RKO (cell line): ENCODE measurements around the gene SLC7A10.
"Not testable (repeated sequence)": the region's sequence is repeated elsewhere in the genome, so short reads cannot be mapped to it uniquely, and the experiment has no call there.

Experiments used
- DNase-seq: peaks from one replicate; pipeline ENCODE4 v3.0.0-alpha.2; 2016; ENCODE audit warnings: low spot score

The SLC7A10 gene

GRCh38 chr19:33175886-33176669 lies 49.6 kb downstream of the SLC7A10 start:
- DNase-seq, result peak; percentile 67

DNA sequence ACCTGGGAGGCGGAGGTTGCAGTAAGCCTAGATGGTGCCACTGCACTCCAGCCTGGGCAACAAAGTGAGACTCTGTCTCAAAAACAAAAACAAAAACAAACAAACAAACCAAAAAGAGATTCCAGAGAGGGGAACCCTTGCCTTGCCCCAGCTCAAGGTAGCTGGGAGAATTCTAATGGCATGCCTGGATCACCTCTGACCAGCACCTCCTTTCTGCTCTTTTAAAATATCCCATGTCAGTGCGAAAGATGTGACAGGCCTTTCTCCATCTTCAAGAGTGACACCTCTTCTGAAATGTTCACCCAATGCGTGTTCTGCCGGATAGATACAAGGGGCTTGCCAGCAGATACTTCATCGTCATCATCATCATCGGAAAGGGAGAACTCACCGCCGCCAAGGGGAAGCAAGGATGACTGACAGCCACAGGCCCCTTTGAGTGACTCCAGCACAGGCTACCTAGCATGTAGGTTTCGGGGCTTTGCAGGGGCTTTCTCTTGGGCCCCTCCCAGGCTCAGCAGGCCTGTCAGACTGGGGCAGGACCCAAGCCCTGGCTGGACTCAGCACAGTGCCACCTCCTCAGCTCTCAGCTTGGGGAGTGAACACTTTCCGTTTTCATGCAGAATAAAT lies 50.4 kb downstream of the SLC7A10 start:
- DNase-seq, result no peak

DNA sequence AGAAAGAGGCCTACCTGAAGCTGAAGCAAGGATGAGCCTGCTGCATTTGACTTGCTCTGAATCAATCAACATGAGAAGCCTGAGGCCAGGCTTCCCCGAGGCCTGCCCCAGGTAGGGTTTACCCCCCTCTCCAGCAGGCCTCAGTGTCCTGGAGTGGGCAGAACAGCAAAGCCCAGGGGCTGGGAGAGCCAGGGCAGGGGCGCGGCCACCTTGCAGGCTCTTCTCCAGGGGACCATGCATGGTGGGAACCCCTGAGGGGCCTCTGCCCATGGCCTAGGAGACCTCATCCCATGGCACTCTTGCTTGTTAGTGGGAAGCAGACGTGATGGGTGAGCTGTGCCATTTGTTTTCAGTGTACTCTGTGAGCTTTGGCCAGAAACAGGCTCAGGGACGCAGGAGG lies 51.5 kb downstream of the SLC7A10 start:
- DNase-seq, result no peak

- peak; percentile 46 for DNase-seq
Measured at GRCh38 chr19:33171916-33172359, 53.7 kb downstream of the SLC7A10 start.

DNA sequence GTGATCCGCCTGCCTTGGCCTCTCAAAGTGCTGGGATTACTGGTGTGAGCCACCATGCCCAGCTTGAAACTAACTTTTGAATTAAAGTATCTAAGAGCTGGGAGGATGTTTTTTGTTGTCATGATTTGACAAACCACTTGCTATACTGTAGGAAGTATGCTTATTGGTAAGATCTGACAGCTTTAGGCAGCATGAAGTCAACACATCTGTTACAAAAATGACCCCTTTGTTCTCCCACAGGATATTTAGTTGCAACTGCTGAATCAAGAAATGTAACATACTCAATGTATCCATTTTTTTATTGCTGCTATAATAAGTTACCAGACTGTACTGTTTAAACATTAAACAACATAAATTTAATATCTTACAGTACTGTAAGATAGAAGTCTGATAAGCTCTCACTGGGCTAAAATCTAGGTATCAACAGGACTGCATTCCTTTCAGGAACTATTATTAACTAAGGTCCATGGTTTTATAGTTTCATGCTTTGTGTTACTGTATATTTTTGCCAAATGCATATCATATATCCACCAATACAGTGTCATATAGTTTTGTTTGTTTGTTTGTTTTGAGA lies 54.3 kb downstream of the SLC7A10 start:
- no peak for DNase-seq

DNA sequence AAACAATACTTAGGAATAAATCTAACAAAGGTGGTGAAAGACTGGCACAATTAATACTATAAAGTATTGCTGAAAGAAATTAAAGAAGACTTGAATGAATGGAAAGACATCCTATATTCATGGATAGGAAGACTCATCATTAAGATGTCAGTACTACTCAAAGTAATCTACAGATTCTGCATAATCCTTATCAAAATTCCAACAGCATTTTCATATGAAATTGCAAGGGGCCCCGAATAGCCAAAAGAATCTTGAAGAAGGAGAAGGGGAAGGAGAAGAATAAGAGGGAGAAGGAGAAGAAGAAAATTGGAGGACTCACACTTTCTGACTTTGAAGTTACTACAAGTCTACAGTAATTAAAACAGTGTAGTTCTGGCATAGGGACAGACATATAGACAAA lies 57.1 kb downstream of the SLC7A10 start:
- DNase-seq, result no peak

DNA sequence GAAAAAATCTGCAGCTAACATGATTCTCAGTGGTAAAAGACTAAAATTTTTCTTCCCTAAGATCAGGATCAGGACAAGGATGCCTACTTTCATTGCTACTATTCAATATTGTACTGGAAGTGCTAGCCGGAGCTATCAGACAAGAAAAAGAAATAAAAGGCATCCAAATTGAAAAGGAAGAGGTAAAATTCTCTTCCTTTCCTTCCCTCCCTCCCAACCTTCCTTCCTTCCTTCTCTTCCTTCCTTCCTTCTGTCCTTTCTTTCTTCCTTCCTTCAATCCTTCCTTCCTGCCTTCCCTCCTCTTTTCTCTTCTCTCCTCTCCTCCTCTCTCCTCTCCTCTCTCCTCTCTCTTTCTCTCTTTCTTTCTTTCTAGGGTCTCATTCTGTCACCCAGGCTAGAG lies 58.2 kb downstream of the SLC7A10 start:
- DNase-seq, result no peak

GRCh38 chr19:33166037-33166436 lies 59.6 kb downstream of the SLC7A10 start:
- DNase-seq, result not testable (repeated sequence)

DNA sequence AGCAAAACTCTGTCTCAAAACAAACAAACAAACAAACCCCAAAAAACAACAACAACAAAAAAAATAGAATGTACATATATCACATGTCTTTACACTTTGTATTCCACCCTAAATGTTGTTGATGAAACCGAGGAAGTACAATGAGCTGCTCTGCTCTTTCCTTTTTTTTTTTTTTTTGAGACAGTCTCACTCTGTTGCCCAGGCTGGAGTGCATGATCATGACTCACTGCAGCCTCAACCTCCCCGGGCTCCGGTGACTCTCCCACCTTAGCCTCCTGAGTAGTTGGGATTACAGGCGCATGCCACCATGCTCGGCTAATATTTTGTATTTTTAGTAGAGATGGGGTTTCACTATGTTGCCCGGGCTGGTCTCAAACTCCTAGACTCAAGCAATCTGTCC lies 62.2 kb downstream of the SLC7A10 start:
- no peak for DNase-seq

DNA sequence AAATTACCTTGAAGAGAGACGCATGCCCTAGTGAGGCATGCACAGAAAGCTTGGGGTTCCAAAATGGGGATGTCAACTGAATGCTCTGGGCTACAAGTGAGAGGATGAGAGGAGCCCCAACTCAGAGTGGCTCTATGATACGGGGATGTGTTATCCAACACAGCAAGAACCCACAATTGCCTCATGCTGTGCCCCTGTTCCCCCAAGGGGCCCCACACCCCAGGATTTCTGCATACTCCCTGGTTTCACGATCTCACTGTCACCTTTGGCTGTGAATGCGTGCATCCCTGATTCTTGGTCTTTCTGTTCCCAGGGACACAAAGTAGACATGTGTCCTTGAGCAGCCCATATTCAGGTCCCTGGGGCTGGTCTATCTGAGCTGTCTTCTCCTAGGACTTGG lies 64.4 kb downstream of the SLC7A10 start:
- no peak for DNase-seq

GRCh38 chr19:33159893-33160292 lies 65.8 kb downstream of the SLC7A10 start:
- DNase-seq, result no peak

GRCh38 chr19:33159149-33159548 lies 66.5 kb downstream of the SLC7A10 start:
- no peak for DNase-seq
